ENCODE measurements around the gene NLE1.

- TF ChIP-seq CTCF (conservative IDR thresholded peaks at IDR 0.05; ENCODE audit: low read length), result no peak
- no peak for TF ChIP-seq EZH2phosphoT487 (IDR thresholded peaks at IDR 0.05; ENCODE audit: borderline replicate concordance)
These were observed 59.0 kb downstream of the NLE1 start for GRCh38 chr17:35083071-35083470.

Measured in Loucy (cell line).